HEK293 (cell line): Measurements from ENCODE around the gene MIGA1.

Experiments
- CTCF ChIP-seq: fragments of 450-650 bp; formaldehyde crosslinking; IDR thresholded peaks from 2 replicates; pipeline ENCODE4 v1.5.1; 2016; ENCODE audit warnings: missing biosample characterization, missing genetic modification characterization
- TCF7L2 ChIP-seq: IDR thresholded peaks from 2 replicates; pipeline ENCODE4 v1.6.1; 2011; ENCODE audit warnings: low read depth, mild to moderate bottlenecking, inconsistent platforms, low read length, moderate library complexity, borderline replicate concordance
- ZNF311 ChIP-seq: fragments of 450-650 bp; formaldehyde crosslinking; IDR thresholded peaks from 2 replicates; pipeline ENCODE4 v1.5.1; 2017; ENCODE audit warnings: missing biosample characterization, missing genetic modification characterization, borderline replicate concordance

- no peak for TF ChIP-seq CTCF (tag by site-specific recombination)
- no peak for TF ChIP-seq ZNF311 (tag by site-specific recombination)
- TF ChIP-seq TCF7L2, result no peak
These were observed 40.7 kb downstream of the MIGA1 start for GRCh38 chr1:77820121-77820520.
